Neural cell (in vitro differentiated cells): ENCODE measurements around the gene ZBP1. TPM values are rescaled to one million over a fixed set of nuclear protein-coding genes. Genes with fewer than 3 reads are reported as not detected.

Experiments used
- H2AFZ ChIP-seq: fragments of 200-600, 300-800 bp; sonication (generic), shearing (Covaris generic); 2 replicates; pipeline ENCODE4 v1.6.0; 2014; ENCODE audit warnings: low read depth, mild to moderate bottlenecking, antibody characterized with exemption, low read length, moderate library complexity
- H3F3A ChIP-seq: fragments of 200-600 bp; shearing (Covaris generic); 2 replicates; pipeline ENCODE4 v1.6.1; 2016; ENCODE audit warnings: mild to moderate bottlenecking, moderate library complexity, mixed read lengths, antibody characterized with exemption, low read length; ENCODE audit not compliant: insufficient read depth, poor library complexity, severe bottlenecking
- H3K27ac ChIP-seq: fragments of 200-600, 300-800 bp; sonication (generic), shearing (Covaris generic); 2 replicates; pipeline ENCODE4 v1.5.1; 2014; ENCODE audit warnings: mild to moderate bottlenecking, low read length, moderate library complexity
- H3K27me3 ChIP-seq: fragments of 300-800, 200-600 bp; sonication (generic), shearing (Covaris generic); 2 replicates; pipeline ENCODE4 v1.6.0; 2014; ENCODE audit warnings: mild to moderate bottlenecking, low read depth, low read length, moderate library complexity; ENCODE audit not compliant: insufficient read depth
- H3K36me3 ChIP-seq: fragments of 300-800, 200-600 bp; sonication (generic), shearing (Covaris generic); 2 replicates; pipeline ENCODE4 v1.5.1; 2014; ENCODE audit warnings: mild to moderate bottlenecking, antibody characterized with exemption, low read length, moderate library complexity; ENCODE audit not compliant: insufficient read depth
- H3K4me2 ChIP-seq: fragments of 300-800, 200-600 bp; sonication (generic), shearing (Covaris generic); 2 replicates; pipeline ENCODE4 v1.6.0; 2014; ENCODE audit warnings: mild to moderate bottlenecking, low read length
- H3K4me3 ChIP-seq: fragments of 300-800, 200-600 bp; sonication (generic), shearing (Covaris generic); 2 replicates; pipeline ENCODE4 v1.5.1; 2014; ENCODE audit warnings: mild to moderate bottlenecking, low read length, moderate library complexity
- H3K79me2 ChIP-seq: fragments of 200-600 bp; shearing (Covaris generic); replicated peaks from 2 replicates; pipeline ENCODE4 v1.6.0; 2014; ENCODE audit warnings: mild to moderate bottlenecking, low read length, moderate library complexity; ENCODE audit not compliant: insufficient read depth
- H3K9ac ChIP-seq: fragments of 300-800, 200-600 bp; sonication (generic), shearing (Covaris generic); 2 replicates; pipeline ENCODE4 v1.6.1; 2016; ENCODE audit warnings: mild to moderate bottlenecking, low read length, mixed read lengths
- H3K9me2 ChIP-seq: fragments of 200-600 bp; shearing (Covaris generic); 2 replicates; pipeline ENCODE4 v1.6.1; 2016; ENCODE audit warnings: mild to moderate bottlenecking, low read length, mixed read lengths; ENCODE audit not compliant: insufficient read depth
- H3K9me3 ChIP-seq: fragments of 200-600, 300-800 bp; sonication (generic), shearing (Covaris generic); 2 replicates; pipeline ENCODE4 v1.6.1; 2016; ENCODE audit warnings: mild to moderate bottlenecking, mixed run types, low read length, moderate library complexity, mixed read lengths
- H4K20me1 ChIP-seq: fragments of 200-600 bp; shearing (Covaris generic); 2 replicates; pipeline ENCODE4 v1.6.1; 2016; ENCODE audit warnings: mild to moderate bottlenecking, mixed run types; ENCODE audit not compliant: insufficient read depth
- CTCF ChIP-seq: fragments of 450-650 bp; IDR thresholded peaks from 2 replicates; pipeline ENCODE4 v1.5.1; 2014; ENCODE audit warnings: antibody characterized with exemption, mild to moderate bottlenecking, moderate library complexity; ENCODE audit not compliant: poor library complexity, severe bottlenecking
- EP300 ChIP-seq: fragments of 450-650 bp; conservative IDR thresholded peaks from 2 replicates; pipeline ENCODE4 v1.6.1; 2014; ENCODE audit warnings: antibody characterized with exemption, mild to moderate bottlenecking, moderate library complexity; ENCODE audit not compliant: poor library complexity, severe bottlenecking
- EZH2 ChIP-seq: fragments of 200-600, 300-800 bp; shearing (Covaris generic), sonication (generic); IDR thresholded peaks from 2 replicates; pipeline ENCODE4 v1.6.1; 2014; ENCODE audit warnings: antibody characterized with exemption, low read length, borderline replicate concordance, mild to moderate bottlenecking; ENCODE audit not compliant: insufficient read depth, poor library complexity, severe bottlenecking
- MXI1 ChIP-seq: fragments of 450-650 bp; conservative IDR thresholded peaks from 2 replicates; pipeline ENCODE4 v1.6.1; 2014; ENCODE audit warnings: antibody characterized with exemption, mild to moderate bottlenecking; ENCODE audit not compliant: poor library complexity, severe bottlenecking
- POLR2AphosphoS5 ChIP-seq: IDR thresholded peaks from 2 replicates; pipeline ENCODE4 v1.6.1; 2012
- RAD21 ChIP-seq: fragments of 450-650 bp; conservative IDR thresholded peaks from 2 replicates; pipeline ENCODE4 v1.6.1; 2014; ENCODE audit warnings: antibody characterized with exemption, mild to moderate bottlenecking, moderate library complexity
- SMC3 ChIP-seq: fragments of 450-650 bp; conservative IDR thresholded peaks from 2 replicates; pipeline ENCODE4 v1.6.1; 2014; ENCODE audit warnings: antibody characterized with exemption, mild to moderate bottlenecking, moderate library complexity; ENCODE audit not compliant: poor library complexity
- TAF1 ChIP-seq: IDR thresholded peaks from 2 replicates; pipeline ENCODE4 v1.6.1; 2012; ENCODE audit warnings: low read depth
- polyA plus RNA-seq: library from polyadenylated mRNA; depleted of rRNA; stranded (reverse); fragments of >200 nt; gene quantifications from 2 replicates; pipeline ENCODE4 v1.2.3, GENCODE V29; 2014
- TF ChIP-seq, protein P1 (sequence below): IDR thresholded peaks from 2 replicates; pipeline ENCODE4 v1.6.1; 2012; ENCODE audit warnings: borderline replicate concordance

The ZBP1 gene
- polyA plus RNA-seq, 1 donor from 2014 or later = not detected

- Histone ChIP-seq H3K36me3 (no peaks in the 10 kb centered on the region), H4K20me1 (no peaks in the 10 kb centered on the region), H3K79me2 (no peaks in the 10 kb centered on the region), H3K4me2 (no peak overlapping the region), H3K27ac (no peak overlapping the region), H2AFZ (no peak overlapping the region), H3F3A (no peaks in the 10 kb centered on the region), H3K27me3 (no peaks in the 10 kb centered on the region), H3K4me3 (no peak overlapping the region), H3K9ac (no peak overlapping the region), H3K9me2 (no peaks in the 10 kb centered on the region), H3K9me3 (no peaks in the 10 kb centered on the region)
- no peak for TF ChIP-seq CTCF
- no peak for TF ChIP-seq EP300
- no peak for TF ChIP-seq RAD21
Observed at GRCh38 chr20:57598060-57598459, 22.2 kb downstream of the ZBP1 start.

DNA sequence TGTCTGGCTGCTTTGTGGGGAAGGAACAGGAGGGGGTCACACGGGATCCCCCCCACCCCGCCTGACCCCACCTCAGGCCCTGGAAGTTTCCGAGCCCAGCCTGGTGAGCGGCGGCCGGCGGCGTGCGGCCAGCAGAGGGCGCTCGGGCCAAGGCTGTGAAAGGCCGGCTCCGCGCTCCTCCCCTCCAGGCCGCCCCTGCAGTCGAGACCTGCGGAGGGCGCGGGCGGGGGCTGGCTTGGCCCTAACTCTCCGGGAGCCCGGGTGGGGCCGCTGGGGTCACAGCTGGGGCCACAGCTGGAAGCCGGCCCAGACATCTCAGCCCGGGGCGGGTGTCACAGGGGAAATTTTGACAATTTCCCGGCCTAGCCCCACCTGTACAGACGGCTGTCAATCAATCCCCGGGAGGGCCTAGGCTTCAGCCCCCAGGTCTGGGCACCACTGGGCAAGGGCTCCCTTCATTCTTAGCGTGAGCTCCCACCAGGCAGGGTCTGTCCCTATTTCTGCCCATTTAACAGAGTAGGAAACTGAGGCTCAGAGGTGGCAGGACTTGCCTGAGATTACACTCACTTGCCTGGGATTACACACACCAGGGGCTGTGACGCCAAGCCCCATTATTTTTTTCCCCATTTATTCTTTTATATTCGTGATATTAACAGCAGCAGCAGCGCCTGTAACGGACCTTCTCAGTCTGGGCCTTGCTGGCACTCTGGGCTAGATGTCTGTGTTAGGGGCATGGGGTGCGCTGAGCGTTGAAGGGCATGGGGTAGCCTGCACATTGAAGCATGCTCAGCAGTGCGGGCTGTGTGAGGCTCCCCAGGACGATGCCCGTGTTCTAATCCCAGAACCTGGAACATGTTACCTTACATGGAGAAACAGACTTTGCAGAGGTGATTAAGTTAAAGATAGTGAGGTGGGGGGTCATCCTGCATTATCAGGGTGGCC is 23.0 kb downstream of the ZBP1 start:
- no peaks in the 10 kb centered on the region for H3K36me3 ChIP-seq
- H3K9ac ChIP-seq = no peak overlapping the region
- H3K4me2 ChIP-seq = no peak overlapping the region
- TF ChIP-seq RAD21 = peak; percentile 95
- TF ChIP-seq SMC3 = peak; percentile 98
- no peak for TF ChIP-seq TAF1
- TF ChIP-seq, protein P1, sequence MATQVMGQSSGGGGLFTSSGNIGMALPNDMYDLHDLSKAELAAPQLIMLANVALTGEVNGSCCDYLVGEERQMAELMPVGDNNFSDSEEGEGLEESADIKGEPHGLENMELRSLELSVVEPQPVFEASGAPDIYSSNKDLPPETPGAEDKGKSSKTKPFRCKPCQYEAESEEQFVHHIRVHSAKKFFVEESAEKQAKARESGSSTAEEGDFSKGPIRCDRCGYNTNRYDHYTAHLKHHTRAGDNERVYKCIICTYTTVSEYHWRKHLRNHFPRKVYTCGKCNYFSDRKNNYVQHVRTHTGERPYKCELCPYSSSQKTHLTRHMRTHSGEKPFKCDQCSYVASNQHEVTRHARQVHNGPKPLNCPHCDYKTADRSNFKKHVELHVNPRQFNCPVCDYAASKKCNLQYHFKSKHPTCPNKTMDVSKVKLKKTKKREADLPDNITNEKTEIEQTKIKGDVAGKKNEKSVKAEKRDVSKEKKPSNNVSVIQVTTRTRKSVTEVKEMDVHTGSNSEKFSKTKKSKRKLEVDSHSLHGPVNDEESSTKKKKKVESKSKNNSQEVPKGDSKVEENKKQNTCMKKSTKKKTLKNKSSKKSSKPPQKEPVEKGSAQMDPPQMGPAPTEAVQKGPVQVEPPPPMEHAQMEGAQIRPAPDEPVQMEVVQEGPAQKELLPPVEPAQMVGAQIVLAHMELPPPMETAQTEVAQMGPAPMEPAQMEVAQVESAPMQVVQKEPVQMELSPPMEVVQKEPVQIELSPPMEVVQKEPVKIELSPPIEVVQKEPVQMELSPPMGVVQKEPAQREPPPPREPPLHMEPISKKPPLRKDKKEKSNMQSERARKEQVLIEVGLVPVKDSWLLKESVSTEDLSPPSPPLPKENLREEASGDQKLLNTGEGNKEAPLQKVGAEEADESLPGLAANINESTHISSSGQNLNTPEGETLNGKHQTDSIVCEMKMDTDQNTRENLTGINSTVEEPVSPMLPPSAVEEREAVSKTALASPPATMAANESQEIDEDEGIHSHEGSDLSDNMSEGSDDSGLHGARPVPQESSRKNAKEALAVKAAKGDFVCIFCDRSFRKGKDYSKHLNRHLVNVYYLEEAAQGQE = no peak
- TF ChIP-seq MXI1 = no peak
- no peak for TF ChIP-seq EZH2
- no peak for TF ChIP-seq POLR2AphosphoS5
- no peak for TF ChIP-seq EP300
- peak; percentile 93 for TF ChIP-seq CTCF
- H3K9me2 ChIP-seq = no peaks in the 10 kb centered on the region
- no peaks in the 10 kb centered on the region for H4K20me1 ChIP-seq
- H3K9me3 ChIP-seq = no peaks in the 10 kb centered on the region
- H3F3A ChIP-seq = no peaks in the 10 kb centered on the region
- H3K27me3 ChIP-seq = no peaks in the 10 kb centered on the region
- peak overlapping the region; percentile 35 for H3K4me3 ChIP-seq
- H2AFZ ChIP-seq = no peak overlapping the region
- H3K79me2 ChIP-seq = no peaks in the 10 kb centered on the region
- no peak overlapping the region for H3K27ac ChIP-seq
